GM18511 (cell line): ENCODE data around the gene TCERG1L.

ENCODE experiments used
- ATAC-seq: cut with Tn5 transposase; IDR thresholded peaks from one replicate; pipeline ENCODE4 v1.9.1; 2021; ENCODE audit warnings: mild to moderate bottlenecking, moderate library complexity; ENCODE audit not compliant: unreplicated experiment

TCERG1L gene

DNA sequence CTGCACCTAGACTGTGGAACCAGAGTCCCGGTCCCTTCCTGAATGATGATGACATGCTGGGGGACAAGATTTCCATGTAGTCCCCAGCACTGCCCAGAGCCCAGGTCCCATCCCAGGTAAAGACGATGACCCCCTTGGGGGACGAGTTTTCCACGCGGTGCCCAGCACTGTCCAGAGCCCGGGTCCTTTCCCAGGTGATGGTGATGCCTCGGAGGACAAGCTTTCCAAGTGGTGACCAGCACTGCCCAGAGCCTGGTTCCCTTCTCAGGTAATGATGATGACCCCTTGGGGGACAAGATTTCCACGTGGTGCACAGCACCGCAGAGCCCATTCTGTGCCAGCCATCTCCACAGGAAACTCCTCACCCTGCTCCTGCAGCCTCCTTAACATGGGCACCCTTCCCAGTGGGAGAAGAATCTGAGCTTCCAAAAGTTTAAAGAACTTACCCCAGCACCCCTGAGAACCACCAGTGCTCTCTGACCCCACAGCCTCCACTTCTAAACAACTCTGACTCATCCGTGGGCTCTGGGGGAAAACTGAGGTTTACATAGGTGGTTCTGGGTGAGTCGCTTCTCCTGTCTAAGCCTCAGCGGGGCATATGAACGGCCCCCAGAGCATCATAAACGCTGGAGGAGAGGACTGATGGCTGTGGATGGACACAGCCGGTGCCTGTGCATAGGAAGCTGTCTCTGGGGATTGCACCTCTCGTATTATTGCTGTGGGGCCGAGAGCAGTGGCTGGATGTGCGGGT is 233.2 kb downstream of the TCERG1L start:
- ATAC-seq: no peak

DNA sequence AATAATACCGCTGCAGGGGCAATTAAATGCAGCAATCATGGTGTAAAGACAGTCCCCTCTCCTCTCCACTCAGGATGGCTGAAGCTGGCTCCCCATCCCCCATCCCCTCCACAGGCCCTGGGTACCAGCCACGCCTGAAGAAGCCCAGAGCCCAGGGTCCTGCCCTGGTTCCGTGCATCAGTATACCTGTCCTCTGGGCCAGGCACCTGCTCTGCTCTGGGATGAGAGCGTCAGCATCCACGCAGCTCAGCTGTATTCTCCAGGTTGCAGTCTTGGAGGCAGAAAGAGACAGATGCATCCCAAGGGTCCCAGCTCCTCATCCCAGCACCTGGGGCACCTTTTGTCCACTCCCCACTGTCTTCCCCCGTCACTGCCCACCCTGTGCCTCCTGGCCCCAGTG is 233.8 kb downstream of the TCERG1L start:
- no peak for ATAC-seq

DNA sequence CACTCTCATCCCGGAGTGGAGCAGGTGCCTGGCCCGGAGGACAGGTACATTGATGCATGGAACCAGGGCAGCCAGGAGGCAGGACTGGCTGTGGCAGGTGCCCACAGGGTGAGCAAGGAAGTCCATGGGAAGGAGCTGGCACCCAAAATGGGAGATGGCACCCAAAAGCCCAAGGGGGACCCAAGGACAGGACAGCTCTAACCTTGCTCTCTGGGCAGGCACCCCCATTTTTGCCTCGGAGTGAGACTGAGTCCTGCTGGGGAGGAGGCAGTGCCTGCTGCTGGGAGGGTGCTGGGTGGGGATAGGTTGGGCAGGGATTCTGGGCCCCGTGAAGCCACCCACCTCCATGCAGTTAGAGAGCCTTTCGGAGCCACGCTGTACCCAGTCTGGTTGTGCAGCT is 234.5 kb downstream of the TCERG1L start:
- ATAC-seq: no peak

DNA sequence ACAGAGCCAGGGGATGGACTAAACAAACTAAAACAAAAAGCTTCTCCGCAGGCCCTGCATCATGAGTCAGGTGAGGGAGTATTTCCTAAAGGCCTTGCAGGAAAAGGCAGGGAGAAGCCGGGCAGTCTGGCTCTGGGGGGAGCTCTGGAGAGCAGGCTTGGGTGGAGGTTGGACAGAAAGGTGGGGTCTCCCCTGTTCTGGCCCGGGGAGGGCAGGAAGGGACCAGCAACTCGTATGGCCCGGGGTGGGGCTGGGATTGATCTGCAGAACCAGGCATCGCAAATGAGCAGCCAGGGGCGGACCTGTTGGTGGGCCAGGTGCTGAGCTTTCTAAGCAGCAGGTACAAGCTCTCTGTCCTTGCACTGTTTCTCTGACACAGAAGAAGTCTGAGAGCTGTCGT is 235.2 kb downstream of the TCERG1L start:
- ATAC-seq: no peak

DNA sequence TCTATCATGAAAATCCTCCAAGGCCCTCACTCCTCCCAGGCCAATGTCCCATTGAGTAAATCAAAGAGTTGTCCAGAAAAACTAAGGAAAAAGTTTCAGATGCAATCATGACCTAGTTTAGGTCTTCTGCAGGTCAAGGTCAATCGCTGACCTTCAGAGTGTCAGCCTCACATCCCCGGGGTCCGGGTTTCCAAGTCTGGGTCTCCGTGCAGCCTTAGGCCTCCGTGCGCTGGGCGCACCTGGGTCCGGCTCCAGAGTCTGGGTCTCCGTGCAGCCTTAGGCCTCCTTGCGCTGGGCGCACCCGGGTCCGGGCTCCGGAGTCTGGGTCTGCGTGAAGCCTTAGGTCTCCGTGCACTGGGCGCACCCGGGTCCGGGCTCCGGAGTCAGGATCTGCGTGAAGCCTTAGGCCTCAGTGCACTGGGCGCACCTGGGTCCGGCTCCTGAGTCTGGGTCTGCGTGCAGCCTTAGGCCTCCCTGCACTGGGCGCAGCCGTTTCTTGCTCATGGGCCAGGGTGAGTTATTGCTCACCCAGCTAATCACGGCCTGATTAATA is 236.2 kb downstream of the TCERG1L start:
- no peak for ATAC-seq

DNA sequence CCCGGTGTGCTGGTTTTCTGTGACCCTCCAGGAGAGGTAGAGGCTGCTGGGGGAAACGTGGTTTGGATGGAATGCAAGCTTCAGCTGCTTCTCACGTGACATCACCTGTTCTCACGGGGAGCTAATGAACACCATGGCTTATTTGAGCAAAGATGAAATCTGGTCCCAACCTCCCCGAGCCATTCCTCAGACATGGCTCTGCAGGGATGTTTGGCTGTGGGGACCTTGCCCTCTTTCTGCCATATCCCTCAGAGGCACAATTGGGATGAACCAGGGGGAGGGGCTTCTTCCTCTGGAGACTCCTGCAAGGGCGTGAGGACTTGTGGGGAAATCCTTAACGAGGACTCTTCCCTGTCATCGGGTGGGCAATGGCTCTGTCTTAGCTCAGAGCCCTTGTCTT is 236.8 kb downstream of the TCERG1L start:
- ATAC-seq: no peak

DNA sequence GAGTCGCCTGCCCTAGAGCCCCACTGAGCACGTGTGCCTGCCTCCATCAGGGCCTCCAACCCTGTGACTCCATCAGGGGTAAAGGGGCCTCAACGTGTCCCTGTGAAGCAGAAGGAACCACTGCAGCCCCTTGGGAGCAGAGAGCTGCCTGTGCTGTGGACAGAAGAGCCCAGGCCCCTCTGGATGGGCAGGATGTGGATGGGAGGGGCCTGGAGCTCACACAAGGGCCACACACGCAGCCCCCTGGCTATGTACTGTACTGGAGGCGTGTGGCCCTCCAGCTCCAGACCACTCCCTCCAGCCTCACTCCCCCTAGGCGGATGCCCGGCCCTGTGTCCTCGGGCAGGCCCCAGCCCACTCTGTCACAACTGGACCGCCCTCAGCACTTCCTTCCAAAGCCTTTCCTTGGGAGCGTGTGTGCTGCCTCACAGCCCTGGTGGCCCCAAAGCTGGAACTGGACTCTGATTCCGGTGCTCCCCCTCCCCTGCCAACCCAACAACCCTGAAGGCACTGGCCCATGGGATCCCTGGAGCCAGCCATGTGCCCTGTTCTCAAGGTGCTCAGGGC is 238.0 kb downstream of the TCERG1L start:
- ATAC-seq: no peak

DNA sequence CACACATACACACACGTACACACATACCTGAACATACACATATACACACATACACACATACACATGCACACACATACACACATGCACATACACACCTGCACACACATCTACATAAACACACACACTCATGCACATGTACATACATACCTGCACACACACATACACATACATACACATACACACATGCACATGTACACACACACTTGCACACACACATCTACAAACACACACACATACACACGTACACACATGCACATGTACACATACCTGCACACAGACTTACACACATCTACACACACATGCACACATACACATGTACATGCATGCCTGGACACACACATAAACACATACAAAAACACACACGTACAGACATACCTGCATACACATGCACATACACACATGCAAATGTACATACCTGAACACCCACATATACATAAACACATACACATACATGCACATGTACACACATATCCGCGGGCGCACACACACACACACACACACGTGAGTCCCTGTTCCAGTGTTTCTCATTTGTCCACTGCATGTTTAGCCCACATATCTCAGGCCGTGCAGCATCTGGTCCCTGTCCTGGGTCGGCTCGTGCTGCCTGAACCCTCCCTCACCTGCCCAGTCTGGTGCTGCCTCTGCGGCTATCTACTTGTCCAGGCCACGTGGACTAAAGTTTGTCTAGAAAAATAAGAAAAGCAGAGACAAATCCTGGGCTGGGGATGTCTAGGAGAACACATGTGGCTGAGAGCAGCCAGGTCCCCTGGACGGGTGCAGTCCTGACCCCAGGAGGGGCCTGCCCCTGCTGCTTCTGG is 238.7 kb downstream of the TCERG1L start:
- no peak for ATAC-seq

DNA sequence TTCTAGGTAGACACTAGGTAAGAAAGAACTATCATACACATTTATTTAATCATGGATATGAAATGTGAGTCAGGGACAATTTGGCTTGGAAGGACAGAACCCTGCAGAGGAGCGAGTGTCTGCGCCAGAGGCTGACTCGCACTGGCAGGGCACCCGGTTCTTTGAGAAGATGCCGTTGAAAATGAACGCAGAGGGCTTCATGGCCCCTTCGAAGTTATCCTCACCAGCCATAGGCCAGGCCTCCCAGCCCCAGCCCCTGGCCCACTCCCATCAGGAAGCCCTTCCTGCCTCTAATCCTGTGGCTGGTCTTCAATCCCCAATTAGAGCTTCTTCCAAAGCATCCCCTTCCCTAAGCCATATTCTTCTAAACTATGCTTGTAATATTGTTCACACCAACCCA is 239.8 kb downstream of the TCERG1L start:
- no peak for ATAC-seq

DNA sequence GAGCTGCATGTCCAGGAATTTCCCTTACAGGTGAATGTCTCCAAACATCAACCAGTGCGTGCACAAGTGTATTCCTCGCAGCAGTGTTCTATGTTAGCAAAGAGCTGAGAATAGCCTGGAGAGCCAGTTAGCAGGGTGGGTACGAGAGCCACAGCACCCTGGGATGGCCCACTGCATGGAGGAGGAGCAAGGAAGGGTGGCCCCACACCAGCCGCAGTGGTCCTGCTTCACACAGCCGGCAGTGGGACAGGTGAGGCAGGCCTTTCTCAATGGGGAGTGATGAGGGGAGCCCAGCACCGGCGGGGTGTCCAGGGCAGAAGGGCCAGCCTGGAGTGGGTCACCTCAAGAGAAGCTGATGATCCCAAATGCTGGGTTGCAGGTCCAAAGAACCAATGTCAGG is 240.7 kb downstream of the TCERG1L start:
- no peak for ATAC-seq

DNA sequence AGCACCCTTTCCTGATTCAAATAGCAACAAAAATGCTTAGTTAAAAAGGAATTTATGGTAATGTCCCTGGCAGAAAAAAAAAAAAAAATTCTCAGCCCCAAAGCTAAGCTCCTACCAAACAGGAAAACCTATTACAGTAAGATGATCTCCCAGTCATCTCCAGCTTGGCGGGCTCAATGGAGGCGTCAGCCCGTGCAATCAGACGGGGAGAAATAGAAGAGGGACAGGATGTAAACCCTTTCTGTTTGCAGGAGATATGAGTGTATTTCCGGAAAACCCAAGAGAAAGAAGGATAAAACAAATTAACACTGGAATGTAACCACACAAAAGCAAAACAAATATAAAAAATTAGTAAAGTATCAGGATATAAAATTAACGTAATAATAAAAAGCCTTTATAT is 242.8 kb downstream of the TCERG1L start:
- no peak for ATAC-seq

DNA sequence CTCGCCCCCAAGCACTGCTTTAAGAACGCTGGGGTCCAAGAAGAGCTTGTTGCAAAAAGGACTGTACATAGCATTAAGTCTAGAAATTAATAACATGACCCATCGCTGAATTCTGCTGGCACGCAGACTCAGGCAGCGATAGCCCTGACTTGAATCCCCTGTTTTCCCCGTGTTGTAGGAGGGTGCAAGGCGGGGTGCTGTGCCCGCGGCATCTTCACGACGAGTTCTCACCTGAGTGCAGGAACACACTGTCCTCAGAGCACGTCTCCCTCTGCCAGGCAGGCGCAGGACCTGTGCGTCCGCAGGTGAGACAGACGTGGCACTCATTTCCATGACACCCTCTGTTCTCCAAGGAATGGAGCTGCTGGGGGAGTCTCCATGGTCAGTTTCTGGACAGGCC is 243.2 kb downstream of the TCERG1L start:
- no peak for ATAC-seq

DNA sequence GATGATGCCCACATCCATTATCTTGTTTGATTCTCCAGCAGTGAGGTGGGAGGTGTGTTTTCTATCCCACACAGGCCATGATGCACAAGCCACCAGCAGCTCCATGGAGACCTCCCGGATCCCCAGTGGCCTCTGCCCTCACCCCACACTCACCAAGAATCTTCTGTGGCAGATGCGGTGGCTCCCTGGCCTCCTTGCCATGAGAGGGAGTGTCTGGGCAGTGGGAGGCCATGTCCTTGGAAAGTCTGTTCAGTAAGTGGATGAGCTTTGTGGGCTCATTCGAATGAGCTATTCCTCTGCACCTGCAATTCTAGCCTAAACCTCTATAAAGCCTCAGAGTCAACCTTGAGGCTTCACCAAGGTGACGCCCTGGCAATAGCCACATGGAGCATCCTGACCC is 243.8 kb downstream of the TCERG1L start:
- no peak for ATAC-seq

DNA sequence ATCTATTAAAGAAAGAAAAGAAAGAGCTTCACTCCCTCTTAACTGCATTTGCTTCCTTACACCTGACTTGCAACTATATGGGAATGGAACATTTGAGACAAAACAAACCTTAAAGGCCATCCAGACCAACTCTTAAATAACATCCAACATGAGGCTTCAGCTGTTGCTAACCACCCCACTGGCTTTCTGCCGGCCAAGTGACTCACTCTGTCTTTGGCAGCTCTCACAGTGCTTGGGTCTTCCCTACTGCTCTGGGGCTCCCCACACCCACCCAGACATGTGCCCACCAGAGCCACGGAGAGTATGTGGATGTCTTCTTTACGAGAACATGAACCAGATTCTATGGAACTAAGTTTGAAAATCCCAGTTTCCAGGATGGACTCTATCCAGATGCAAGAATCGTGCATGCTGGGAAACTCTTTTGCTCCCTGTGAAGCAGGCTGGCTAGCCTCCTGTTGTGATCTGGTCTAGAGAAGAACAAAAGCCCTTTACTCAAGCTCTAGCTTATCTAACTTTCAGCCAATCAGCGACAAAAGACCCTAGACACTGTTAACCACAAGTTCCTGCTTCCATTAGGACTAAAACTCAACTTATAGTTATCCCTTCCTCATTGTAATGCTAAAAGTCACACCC is 245.7 kb downstream of the TCERG1L start:
- no peak for ATAC-seq

DNA sequence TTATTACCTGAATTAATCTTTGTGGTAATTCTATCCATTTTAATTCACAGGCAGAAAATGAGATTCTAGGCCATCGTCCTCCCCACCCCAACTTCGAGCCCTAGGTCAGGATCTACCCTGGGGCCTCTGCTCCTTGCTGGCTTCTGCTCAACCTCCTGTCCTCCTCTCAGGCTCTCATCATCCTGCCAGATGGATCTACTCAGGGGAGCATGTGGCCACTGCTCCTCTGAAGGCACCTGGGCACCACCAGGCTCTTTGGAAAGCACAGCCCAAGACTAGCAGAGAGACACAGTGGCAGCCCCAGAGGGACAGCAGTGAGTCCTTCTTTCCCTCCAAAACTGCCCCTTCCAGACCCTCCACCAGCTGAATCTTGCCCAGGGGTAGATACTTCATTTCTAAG is 248.2 kb downstream of the TCERG1L start:
- ATAC-seq: no peak

DNA sequence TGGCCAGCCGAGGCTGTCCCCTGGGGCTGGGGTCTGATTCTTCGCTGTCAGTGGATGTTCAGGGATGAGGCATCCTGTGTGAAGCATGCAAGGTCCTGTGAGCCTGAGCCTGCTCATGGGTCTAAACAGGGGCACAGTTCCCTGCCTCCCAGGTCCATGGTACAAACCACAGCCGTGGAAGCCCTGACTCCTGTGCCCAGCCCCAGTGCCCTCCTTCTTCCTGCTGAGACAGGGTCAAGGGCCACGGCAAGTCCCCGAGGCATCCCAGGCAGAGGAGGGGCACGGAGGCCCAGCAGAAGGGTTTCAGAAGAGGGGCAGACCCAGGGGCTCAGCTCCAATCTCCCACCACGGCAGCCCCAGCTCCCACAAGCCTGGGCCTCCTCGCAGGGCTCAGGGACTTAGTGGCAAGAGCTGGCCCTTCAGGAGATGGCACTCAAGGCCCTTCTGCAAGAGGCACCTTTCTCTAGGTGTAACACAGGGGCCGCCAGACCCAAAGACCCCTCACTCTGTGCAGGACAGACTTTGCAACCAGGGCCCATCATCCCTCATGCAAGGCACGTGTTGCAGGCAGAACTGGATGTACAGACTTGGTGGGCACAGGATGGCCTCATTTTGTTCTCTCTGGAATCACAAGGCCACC is 248.8 kb downstream of the TCERG1L start:
- ATAC-seq: no peak

DNA sequence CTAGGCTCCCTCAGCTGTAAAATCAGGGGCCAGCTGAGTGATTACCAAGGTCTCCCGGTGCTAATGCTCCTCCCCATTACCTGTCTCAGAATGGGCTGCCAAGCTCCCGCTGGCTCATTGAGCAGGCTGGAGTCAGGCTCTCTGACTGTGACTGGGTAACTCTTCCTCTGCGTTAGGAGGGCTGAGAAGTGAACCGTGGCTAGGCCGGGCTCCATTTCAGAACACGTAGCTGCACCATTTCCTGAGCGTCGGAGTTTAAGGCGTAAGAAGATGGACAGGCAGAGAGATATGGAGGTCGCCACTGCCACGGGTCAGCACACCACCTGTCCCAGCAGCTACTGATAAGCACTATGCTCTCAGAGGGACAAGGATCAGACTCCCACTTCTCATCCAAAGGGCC is 250.3 kb downstream of the TCERG1L start:
- ATAC-seq: no peak

DNA sequence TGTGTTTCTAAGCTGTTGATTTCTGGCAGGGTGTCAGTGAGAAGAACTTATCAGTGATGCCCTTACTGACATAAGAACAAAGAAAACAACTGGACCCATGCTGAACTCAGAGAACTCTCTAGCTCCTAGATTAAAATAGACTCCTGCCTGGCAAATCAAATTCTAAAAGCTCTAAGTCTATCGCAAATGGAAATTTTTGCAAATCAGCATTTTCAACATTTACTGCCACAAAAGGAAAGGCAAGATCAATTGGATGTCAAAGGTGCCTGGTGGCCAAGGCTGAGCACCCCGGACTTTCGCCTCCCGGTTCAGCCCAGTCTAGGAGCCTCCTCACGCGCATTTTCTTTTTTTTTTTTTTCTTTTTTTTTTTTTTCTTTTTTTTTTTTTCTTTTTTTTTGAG is 251.6 kb downstream of the TCERG1L start:
- no peak for ATAC-seq

DNA sequence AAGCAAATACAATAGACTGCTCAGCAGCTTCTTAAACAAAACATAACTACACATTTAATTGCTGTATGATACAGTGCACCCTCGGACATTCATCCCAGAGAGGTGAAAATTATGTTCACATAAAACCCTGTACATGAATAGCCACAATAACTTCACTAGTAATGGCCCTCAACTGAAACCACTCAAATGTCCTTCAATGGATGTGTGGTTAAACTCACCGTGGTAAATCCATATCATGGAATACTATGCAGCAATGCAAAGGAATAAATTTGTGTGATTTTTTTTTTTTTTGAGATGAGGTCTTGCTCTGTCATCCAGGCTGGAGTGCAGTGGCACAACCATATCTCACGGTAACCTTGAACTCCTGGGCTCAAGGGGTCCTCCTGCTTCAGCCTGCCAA is 252.7 kb downstream of the TCERG1L start:
- ATAC-seq: no peak

DNA sequence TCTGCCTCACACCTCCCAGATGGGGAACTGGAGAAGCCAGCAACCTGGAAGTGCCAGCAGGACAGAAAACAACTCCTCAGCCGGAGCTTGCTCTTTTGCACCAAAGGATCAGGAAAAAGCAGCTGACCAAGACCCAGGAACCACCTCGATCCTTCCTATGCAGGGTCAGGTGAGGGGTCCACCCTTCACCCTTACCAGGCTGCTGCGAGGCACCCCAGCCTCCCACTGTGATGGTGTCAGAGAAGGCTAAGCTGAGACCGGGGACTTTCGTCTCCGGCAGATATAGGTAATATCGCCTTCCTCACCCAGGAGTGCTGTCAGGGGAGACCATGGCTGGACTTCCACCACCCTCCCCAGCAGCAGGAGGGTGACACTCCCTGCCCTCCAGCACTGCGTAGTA is 254.7 kb downstream of the TCERG1L start:
- no peak for ATAC-seq

DNA sequence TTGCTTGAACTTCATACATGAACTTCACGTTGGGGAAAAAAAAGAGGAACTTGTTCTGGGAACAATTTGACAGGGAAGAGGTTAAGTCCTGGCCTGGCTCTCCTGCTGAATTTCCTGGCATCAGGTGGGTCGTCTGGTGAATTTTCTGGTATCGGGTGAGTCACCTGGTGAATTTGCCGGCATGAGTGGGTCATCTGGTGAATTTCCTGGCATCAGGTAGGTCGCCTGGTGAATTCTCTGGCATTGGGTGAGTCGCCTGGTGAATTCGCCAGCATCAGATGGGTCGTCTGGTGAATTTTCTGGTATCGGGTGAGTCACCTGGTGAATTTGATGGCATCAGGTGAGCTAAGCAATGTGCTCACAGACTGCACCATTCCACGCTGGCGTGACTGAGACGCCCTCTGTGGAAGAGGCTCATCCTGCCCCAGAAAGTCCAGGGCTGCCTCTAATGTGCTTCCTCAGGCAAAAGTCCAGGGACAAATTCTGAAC is 255.4 kb downstream of the TCERG1L start:
- ATAC-seq: no peak
